A673 (cell line): ENCODE results near the gene SHC3. TPM values are rescaled to one million over a fixed set of nuclear protein-coding genes. Genes with fewer than 3 reads are reported as not detected.

Experiments used
- BruUV-seq: library from RNA; stranded (reverse); fragments of 400-500 nt; replicated peaks from 2 replicates; lab custom pipeline; 2021; lab: Mats Ljungman, UMichigan
- CTCF ChIA-PET: fragments of 300-600 bp; sonication (Branson Sonifier 250); formaldehyde crosslinking; loops from one replicate; lab custom pipeline; 2022; ENCODE audit warnings: antibody characterized with exemption; lab: Charles Lee
- POLR2A ChIA-PET: fragments of 300-600 bp; sonication (Branson Sonifier 250); formaldehyde crosslinking; loops from one replicate; lab custom pipeline; 2022; ENCODE audit warnings: antibody characterized with exemption; ENCODE audit not compliant: low non-redundant PET; lab: Charles Lee
- DNase-seq: peaks from one replicate; pipeline ENCODE4 v3.0.0-alpha.2; 2015; ENCODE audit warnings: low spot score
- H3K27ac ChIP-seq: fragments of 200-600 bp; sonication (generic); 2 replicates; pipeline ENCODE4 v1.5.1; 2016; ENCODE audit warnings: mixed run types, low read depth, mild to moderate bottlenecking, mixed read lengths, antibody characterized with exemption, low read length; ENCODE audit not compliant: poor library complexity, severe bottlenecking
- H3K27me3 ChIP-seq: fragments of 200-600 bp; sonication (generic); replicated peaks from 2 replicates; pipeline ENCODE4 v1.6.1; 2017; ENCODE audit warnings: mixed run types, low read depth, mild to moderate bottlenecking, mixed read lengths, antibody characterized with exemption, low read length; ENCODE audit not compliant: insufficient read depth, poor library complexity
- H3K36me3 ChIP-seq: fragments of 200-600 bp; sonication (generic); 2 replicates; pipeline ENCODE4 v1.6.1; 2016; ENCODE audit warnings: mixed run types, mild to moderate bottlenecking, mixed read lengths, antibody characterized with exemption, low read length; ENCODE audit not compliant: insufficient read depth, poor library complexity, severe bottlenecking
- H3K4me1 ChIP-seq: fragments of 200-600 bp; sonication (generic); 2 replicates; pipeline ENCODE4 v1.6.1; 2017; ENCODE audit warnings: mixed run types, mild to moderate bottlenecking, mixed read lengths, antibody characterized with exemption, low read length; ENCODE audit not compliant: insufficient read depth, poor library complexity, severe bottlenecking
- H3K4me3 ChIP-seq: fragments of 200-600 bp; sonication (generic); 2 replicates; pipeline ENCODE4 v1.5.1; 2016; ENCODE audit warnings: low read depth, mixed run types, mild to moderate bottlenecking, mixed read lengths, low read length; ENCODE audit not compliant: poor library complexity, severe bottlenecking
- H3K9me3 ChIP-seq: fragments of 200-600 bp; sonication (generic); 2 replicates; pipeline ENCODE4 v1.6.1; 2016; ENCODE audit warnings: mixed run types, low read depth, mild to moderate bottlenecking, mixed read lengths, antibody characterized with exemption, low read length; ENCODE audit not compliant: poor library complexity, severe bottlenecking
- CTCF ChIP-seq: fragments of 300-800, 200-600 bp; sonication (generic); conservative IDR thresholded peaks from 2 replicates; pipeline ENCODE4 v1.5.1; 2017; ENCODE audit warnings: low read depth, mild to moderate bottlenecking, antibody characterized with exemption, low read length, moderate library complexity, mixed read lengths
- EZH2 ChIP-seq: fragments of 200-600 bp; sonication (generic); IDR thresholded peaks from 2 replicates; pipeline ENCODE4 v1.6.1; 2017; ENCODE audit warnings: borderline replicate concordance, low read depth, mild to moderate bottlenecking, mixed read lengths, antibody characterized with exemption, low read length; ENCODE audit not compliant: poor library complexity, severe bottlenecking
- intact Hi-C: fragments of 100-400 bp; cut with micrococcal nuclease; formaldehyde crosslinking; loops from one replicate; pipeline ENCODE4 v1.10.0; 2022; ENCODE audit not compliant: unreplicated experiment
- total RNA-seq: library from RNA; stranded (reverse); gene quantifications from 2 replicates; pipeline ENCODE4 v1.2.3, GENCODE V29; 2021

Gene SHC3
- total RNA-seq, 1 experiment from 2014 or later = 6.6 TPM

- H3K4me1 ChIP-seq = no peaks in the 10 kb centered on the region
- intact Hi-C loops = no loop called here
- BruUV-seq = no TSS peak
- no peak for TF ChIP-seq CTCF
- no peak for TF ChIP-seq EZH2
- no peak overlapping the region for H3K27ac ChIP-seq
- ChIA-PET POLR2A (no interaction called here), CTCF (no interaction called here)
- no peak overlapping the region for H3K4me3 ChIP-seq
- H3K27me3 ChIP-seq = no peaks in the 10 kb centered on the region
- no peaks in the 10 kb centered on the region for H3K36me3 ChIP-seq
- no peaks in the 10 kb centered on the region for H3K9me3 ChIP-seq
- DNase-seq = no peak
Observed at GRCh38 chr9:89044881-89045280, 133.7 kb downstream of the SHC3 start.

GRCh38 chr9:89044104-89044503, 134.5 kb downstream of the SHC3 start:
- POLR2A ChIA-PET = no interaction called here
- Histone ChIP-seq H3K9me3 (no peaks in the 10 kb centered on the region), H3K27ac (no peak overlapping the region), H3K36me3 (no peaks in the 10 kb centered on the region), H3K4me3 (no peak overlapping the region), H3K4me1 (no peaks in the 10 kb centered on the region), H3K27me3 (no peaks in the 10 kb centered on the region)
- intact Hi-C loops = no loop called here
- TF ChIP-seq EZH2 (no peak), CTCF (no peak)
- no TSS peak for BruUV-seq
- no peak for DNase-seq
- CTCF ChIA-PET = interaction anchor here (0.5 kb wide), 1 partner anchor 215 kb away, joined by 3 read pairs; no protein-coding TSS in a partner anchor

- BruUV-seq = no TSS peak
- Histone ChIP-seq H3K36me3 (no peaks in the 10 kb centered on the region), H3K4me1 (no peaks in the 10 kb centered on the region), H3K9me3 (no peaks in the 10 kb centered on the region), H3K27me3 (no peaks in the 10 kb centered on the region), H3K4me3 (no peak overlapping the region), H3K27ac (no peak overlapping the region)
- CTCF ChIA-PET = no interaction called here
- no peak for TF ChIP-seq CTCF
- no peak for TF ChIP-seq EZH2
- DNase-seq = no peak
- intact Hi-C loops = no loop called here
- POLR2A ChIA-PET = no interaction called here
Observed at GRCh38 chr9:89042984-89043383, 135.6 kb downstream of the SHC3 start.
